Measurements from ENCODE around the gene CAMK1D. TPM values are rescaled to one million over a fixed set of nuclear protein-coding genes. Genes with fewer than 3 reads are reported as not detected.

CAMK1D gene
- total RNA-seq, 1 experiment from 2014 or later = 10.2 TPM

DNA sequence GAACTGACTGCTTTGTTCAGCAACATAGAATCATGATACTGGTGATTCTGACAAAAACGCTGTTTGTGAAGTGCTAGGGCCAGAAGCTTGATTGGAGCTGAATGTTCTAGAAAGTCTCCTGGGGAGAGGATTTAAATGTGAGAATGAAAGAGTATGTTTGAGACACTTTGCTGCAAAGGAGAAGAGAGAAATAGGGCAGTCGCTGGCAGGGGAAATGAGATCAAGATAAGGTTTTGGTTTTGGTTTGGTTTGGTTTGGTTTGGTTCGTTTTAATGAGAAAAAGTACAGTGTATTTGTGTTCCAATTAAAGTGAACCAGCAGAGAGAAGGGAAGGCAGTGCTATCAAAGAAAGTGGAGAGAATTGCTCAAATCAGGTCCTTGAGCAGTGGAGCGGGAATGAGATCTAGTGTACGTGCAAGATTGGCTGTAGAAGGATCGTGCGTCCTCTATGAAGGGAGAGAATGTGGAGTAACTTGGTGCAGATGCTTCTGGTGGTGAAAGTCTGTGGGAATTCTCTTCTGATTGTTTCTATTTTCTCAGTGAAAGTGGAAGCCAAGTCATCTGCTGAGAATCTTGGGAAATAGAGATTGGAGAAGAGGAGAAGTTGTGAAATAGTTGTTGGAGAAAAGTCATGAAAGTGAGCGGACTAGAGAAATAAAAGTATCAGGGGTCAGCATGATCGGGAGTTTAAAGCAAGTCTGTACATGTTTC, 381.6 kb downstream of the CAMK1D start:
- H3K36me3 Mint-ChIP-seq = no peaks in the 10 kb centered on the region
- ATAC-seq (no peak), DNase-seq (ENCODE audit: low spot score) (no peak)
- TF ChIP-seq ZNF317 (CRISPR knock-in tag; IDR thresholded peaks at IDR 0.05; ENCODE audit: borderline replicate concordance, low read depth) (no peak), ELF4 (CRISPR knock-in tag; IDR thresholded peaks at IDR 0.05; ENCODE audit: low read depth) (no peak), NR2C2 (CRISPR knock-in tag; IDR thresholded peaks at IDR 0.05) (no peak)
- CTCF ChIA-PET = interaction anchor here (0.7 to 1.0 kb wide), 2 partner anchors 9 to 172 kb away, joined by 3 to 5 read pairs; no protein-coding TSS in a partner anchor
- no peaks in the 10 kb centered on the region for H3K27me3 Mint-ChIP-seq (ENCODE audit: low read depth)
- H3K9me3 Mint-ChIP-seq = 0 out of 2 replicates have a peak, but pooled peaks cover 4% of the 10 kb centered on the region
- H3K4me1 Mint-ChIP-seq = peaks cover 5% of the 10 kb centered on the region
- no peak overlapping the region for H3K27ac Mint-ChIP-seq
- no peak overlapping the region for H3K4me3 Mint-ChIP-seq
- POLR2A ChIA-PET = no interaction called here

DNA sequence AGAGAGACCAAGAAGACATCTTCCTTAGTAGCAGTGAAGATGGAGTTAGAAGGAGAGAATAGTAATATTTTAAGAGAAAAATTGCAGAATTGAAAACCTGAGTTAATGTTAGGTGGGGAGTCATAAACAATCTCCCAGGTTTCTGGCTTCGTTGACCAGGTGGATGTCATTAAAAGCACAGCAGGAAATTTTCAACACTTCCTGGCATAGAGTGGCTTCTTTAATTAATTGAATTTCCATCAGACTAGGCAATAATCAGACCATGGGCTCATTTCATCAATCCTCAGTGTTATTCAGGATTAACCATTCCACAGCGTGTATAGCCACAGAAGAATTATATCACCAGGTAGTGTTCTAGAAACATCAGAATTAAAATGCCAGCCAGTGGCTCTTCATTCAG, 383.9 kb downstream of the CAMK1D start:
- Mint-ChIP-seq H3K4me1 (peaks cover 5% of the 10 kb centered on the region), H3K27me3 (ENCODE audit: low read depth) (no peaks in the 10 kb centered on the region), H3K27ac (no peak overlapping the region), H3K9me3 (0 out of 2 replicates have a peak, but pooled peaks cover 4% of the 10 kb centered on the region), H3K36me3 (no peaks in the 10 kb centered on the region), H3K4me3 (no peak overlapping the region)
- DNase-seq (ENCODE audit: low spot score) (no peak), ATAC-seq (no peak)
- ChIA-PET CTCF (no interaction called here), POLR2A (no interaction called here)
- TF ChIP-seq KAT7 (CRISPR knock-in tag; IDR thresholded peaks at IDR 0.05; ENCODE audit: borderline replicate concordance) = no peak
- TF ChIP-seq RORB (CRISPR knock-in tag; IDR thresholded peaks at IDR 0.05) = no peak
- no peak for TF ChIP-seq FOXJ3 (CRISPR knock-in tag; IDR thresholded peaks at IDR 0.05; ENCODE audit: borderline replicate concordance)
- TF ChIP-seq NR2C2 (CRISPR knock-in tag; IDR thresholded peaks at IDR 0.05) = no peak
- no peak for TF ChIP-seq ZNF416 (CRISPR knock-in tag; IDR thresholded peaks at IDR 0.05)

DNA sequence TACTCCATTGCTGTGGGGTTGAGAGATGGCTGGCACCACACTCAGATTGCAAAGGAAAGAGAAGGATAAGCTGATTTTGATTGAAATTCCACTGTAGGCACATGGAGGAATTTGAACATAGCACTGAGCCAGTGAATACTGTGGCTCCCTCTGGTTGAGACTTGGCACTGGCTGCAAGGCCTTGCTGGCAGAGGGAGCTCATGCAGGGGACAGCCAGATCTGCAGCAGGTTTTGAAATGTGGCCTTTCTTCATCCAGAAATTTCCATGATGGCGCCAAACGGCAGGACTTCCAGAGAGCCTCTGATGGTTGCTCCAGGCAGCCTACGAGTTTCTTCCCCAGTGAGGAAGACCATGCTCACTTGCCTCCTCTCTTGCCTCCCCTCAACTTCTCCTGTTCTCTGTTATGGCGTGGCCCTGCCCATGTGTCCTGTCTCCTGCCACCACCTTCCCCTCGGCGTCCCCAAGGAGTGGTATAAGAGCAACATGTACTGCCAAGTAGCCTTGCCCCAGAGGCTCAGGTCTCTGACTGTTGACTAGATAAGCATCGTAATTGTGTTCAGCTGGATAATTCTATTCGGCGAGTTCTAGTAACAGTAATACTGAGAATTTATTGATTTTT, 386.6 kb downstream of the CAMK1D start:
- Mint-ChIP-seq H3K27ac (no peak overlapping the region), H3K4me1 (peaks cover 18% of the 10 kb centered on the region), H3K4me3 (no peak overlapping the region), H3K36me3 (no peaks in the 10 kb centered on the region), H3K27me3 (ENCODE audit: low read depth) (no peaks in the 10 kb centered on the region), H3K9me3 (0 out of 2 replicates have a peak, but pooled peaks cover 4% of the 10 kb centered on the region)
- ATAC-seq (no peak), DNase-seq (ENCODE audit: low spot score) (no peak)
- CTCF ChIA-PET = interaction anchor here (1.0 kb wide), 1 partner anchor 46 kb away, joined by 4 read pairs; no protein-coding TSS in a partner anchor
- POLR2A ChIA-PET = no interaction called here
- TF ChIP-seq SMAD4 (CRISPR knock-in tag; IDR thresholded peaks at IDR 0.05) (no peak), NR1H2 (CRISPR knock-in tag; IDR thresholded peaks at IDR 0.05) (no peak), TCF7 (CRISPR knock-in tag; IDR thresholded peaks at IDR 0.05; ENCODE audit: low read depth) (no peak), JUN (CRISPR knock-in tag; IDR thresholded peaks at IDR 0.05) (no peak), JAZF1 (CRISPR knock-in tag; IDR thresholded peaks at IDR 0.05) (no peak), FOXK1 (CRISPR knock-in tag; IDR thresholded peaks at IDR 0.05) (no peak), ETV6 (CRISPR knock-in tag; IDR thresholded peaks at IDR 0.05) (no peak), GRHL2 (CRISPR knock-in tag; IDR thresholded peaks at IDR 0.05; ENCODE audit: insufficient replicate concordance, severe bottlenecking) (no peak), NFYB (CRISPR knock-in tag; conservative IDR thresholded peaks at IDR 0.05; ENCODE audit: low read depth) (no peak)
- TF ChIP-seq, protein P1, sequence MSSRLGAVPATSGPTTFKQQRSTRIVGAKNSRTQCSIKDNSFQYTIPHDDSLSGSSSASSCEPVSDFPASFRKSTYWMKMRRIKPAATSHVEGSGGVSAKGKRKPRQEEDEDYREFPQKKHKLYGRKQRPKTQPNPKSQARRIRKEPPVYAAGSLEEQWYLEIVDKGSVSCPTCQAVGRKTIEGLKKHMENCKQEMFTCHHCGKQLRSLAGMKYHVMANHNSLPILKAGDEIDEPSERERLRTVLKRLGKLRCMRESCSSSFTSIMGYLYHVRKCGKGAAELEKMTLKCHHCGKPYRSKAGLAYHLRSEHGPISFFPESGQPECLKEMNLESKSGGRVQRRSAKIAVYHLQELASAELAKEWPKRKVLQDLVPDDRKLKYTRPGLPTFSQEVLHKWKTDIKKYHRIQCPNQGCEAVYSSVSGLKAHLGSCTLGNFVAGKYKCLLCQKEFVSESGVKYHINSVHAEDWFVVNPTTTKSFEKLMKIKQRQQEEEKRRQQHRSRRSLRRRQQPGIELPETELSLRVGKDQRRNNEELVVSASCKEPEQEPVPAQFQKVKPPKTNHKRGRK (CRISPR knock-in tag; IDR thresholded peaks at IDR 0.05; ENCODE audit: borderline replicate concordance) = no peak
- TF ChIP-seq, protein P2, sequence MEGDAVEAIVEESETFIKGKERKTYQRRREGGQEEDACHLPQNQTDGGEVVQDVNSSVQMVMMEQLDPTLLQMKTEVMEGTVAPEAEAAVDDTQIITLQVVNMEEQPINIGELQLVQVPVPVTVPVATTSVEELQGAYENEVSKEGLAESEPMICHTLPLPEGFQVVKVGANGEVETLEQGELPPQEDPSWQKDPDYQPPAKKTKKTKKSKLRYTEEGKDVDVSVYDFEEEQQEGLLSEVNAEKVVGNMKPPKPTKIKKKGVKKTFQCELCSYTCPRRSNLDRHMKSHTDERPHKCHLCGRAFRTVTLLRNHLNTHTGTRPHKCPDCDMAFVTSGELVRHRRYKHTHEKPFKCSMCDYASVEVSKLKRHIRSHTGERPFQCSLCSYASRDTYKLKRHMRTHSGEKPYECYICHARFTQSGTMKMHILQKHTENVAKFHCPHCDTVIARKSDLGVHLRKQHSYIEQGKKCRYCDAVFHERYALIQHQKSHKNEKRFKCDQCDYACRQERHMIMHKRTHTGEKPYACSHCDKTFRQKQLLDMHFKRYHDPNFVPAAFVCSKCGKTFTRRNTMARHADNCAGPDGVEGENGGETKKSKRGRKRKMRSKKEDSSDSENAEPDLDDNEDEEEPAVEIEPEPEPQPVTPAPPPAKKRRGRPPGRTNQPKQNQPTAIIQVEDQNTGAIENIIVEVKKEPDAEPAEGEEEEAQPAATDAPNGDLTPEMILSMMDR (IDR thresholded peaks at IDR 0.05) = no peak
- TF ChIP-seq, protein P3, sequence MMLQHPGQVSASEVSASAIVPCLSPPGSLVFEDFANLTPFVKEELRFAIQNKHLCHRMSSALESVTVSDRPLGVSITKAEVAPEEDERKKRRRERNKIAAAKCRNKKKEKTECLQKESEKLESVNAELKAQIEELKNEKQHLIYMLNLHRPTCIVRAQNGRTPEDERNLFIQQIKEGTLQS (CRISPR knock-in tag; conservative IDR thresholded peaks at IDR 0.05) = no peak
- TF ChIP-seq, protein P4, sequence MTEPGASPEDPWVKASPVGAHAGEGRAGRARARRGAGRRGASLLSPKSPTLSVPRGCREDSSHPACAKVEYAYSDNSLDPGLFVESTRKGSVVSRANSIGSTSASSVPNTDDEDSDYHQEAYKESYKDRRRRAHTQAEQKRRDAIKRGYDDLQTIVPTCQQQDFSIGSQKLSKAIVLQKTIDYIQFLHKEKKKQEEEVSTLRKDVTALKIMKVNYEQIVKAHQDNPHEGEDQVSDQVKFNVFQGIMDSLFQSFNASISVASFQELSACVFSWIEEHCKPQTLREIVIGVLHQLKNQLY (CRISPR knock-in tag; IDR thresholded peaks at IDR 0.05) = no peak
- TF ChIP-seq, protein P5, sequence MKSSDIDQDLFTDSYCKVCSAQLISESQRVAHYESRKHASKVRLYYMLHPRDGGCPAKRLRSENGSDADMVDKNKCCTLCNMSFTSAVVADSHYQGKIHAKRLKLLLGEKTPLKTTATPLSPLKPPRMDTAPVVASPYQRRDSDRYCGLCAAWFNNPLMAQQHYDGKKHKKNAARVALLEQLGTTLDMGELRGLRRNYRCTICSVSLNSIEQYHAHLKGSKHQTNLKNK (CRISPR knock-in tag; IDR thresholded peaks at IDR 0.05) = no peak
- TF ChIP-seq, protein P6, sequence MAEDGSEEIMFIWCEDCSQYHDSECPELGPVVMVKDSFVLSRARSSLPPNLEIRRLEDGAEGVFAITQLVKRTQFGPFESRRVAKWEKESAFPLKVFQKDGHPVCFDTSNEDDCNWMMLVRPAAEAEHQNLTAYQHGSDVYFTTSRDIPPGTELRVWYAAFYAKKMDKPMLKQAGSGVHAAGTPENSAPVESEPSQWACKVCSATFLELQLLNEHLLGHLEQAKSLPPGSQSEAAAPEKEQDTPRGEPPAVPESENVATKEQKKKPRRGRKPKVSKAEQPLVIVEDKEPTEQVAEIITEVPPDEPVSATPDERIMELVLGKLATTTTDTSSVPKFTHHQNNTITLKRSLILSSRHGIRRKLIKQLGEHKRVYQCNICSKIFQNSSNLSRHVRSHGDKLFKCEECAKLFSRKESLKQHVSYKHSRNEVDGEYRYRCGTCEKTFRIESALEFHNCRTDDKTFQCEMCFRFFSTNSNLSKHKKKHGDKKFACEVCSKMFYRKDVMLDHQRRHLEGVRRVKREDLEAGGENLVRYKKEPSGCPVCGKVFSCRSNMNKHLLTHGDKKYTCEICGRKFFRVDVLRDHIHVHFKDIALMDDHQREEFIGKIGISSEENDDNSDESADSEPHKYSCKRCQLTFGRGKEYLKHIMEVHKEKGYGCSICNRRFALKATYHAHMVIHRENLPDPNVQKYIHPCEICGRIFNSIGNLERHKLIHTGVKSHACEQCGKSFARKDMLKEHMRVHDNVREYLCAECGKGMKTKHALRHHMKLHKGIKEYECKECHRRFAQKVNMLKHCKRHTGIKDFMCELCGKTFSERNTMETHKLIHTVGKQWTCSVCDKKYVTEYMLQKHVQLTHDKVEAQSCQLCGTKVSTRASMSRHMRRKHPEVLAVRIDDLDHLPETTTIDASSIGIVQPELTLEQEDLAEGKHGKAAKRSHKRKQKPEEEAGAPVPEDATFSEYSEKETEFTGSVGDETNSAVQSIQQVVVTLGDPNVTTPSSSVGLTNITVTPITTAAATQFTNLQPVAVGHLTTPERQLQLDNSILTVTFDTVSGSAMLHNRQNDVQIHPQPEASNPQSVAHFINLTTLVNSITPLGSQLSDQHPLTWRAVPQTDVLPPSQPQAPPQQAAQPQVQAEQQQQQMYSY (CRISPR knock-in tag; IDR thresholded peaks at IDR 0.05) = no peak

Measured in WTC11 (cell line).